GDM1 (cell line): ENCODE measurements around the gene RNASET2.

Experiments
- DNase-seq: peaks from one replicate; lab custom pipeline; 2025; lab: John Stamatoyannopoulos, UW

RNASET2 gene

GRCh38 chr6:166947251-166947650 lies 9.1 kb downstream of the RNASET2 start:
- no peak for DNase-seq

- DNase-seq = no peak
These were observed 10.2 kb downstream of the RNASET2 start for GRCh38 chr6:166946125-166946524.

- DNase-seq = no peak
These were observed 11.6 kb downstream of the RNASET2 start for GRCh38 chr6:166944666-166945256.

- DNase-seq = no peak
These were observed 13.8 kb downstream of the RNASET2 start for GRCh38 chr6:166942393-166943168.

GRCh38 chr6:166940643-166941068 lies 15.7 kb downstream of the RNASET2 start:
- no peak for DNase-seq

GRCh38 chr6:166939894-166940293 lies 16.5 kb downstream of the RNASET2 start:
- DNase-seq = no peak

GRCh38 chr6:166939345-166939744 lies 17.0 kb downstream of the RNASET2 start:
- no peak for DNase-seq

GRCh38 chr6:166938704-166939103 lies 17.6 kb downstream of the RNASET2 start:
- DNase-seq = no peak

- DNase-seq = no peak
These were observed 18.2 kb downstream of the RNASET2 start for GRCh38 chr6:166938150-166938549.

GRCh38 chr6:166937746-166938145 lies 18.6 kb downstream of the RNASET2 start:
- no peak for DNase-seq

GRCh38 chr6:166936079-166936787 lies 20.1 kb downstream of the RNASET2 start:
- no peak for DNase-seq

- DNase-seq = no peak
These were observed 21.0 kb downstream of the RNASET2 start for GRCh38 chr6:166935353-166935752.

GRCh38 chr6:166934174-166934573 lies 22.2 kb downstream of the RNASET2 start:
- DNase-seq = no peak

GRCh38 chr6:166933396-166933795 lies 23.0 kb downstream of the RNASET2 start:
- DNase-seq = no peak

GRCh38 chr6:166932616-166933015 lies 23.7 kb downstream of the RNASET2 start:
- DNase-seq = no peak

- no peak for DNase-seq
These were observed 24.2 kb downstream of the RNASET2 start for GRCh38 chr6:166932116-166932515.

- DNase-seq = no peak
These were observed 24.9 kb downstream of the RNASET2 start for GRCh38 chr6:166931426-166931970.

- DNase-seq = no peak
These were observed 25.9 kb downstream of the RNASET2 start for GRCh38 chr6:166930354-166930891.

GRCh38 chr6:166929542-166930189 lies 26.7 kb downstream of the RNASET2 start:
- DNase-seq = no peak

- DNase-seq = no peak
These were observed 27.5 kb downstream of the RNASET2 start for GRCh38 chr6:166928644-166929541.
